CD4-positive, alpha-beta T cell treated with Interleukin-17A for 4 hours (primary cell): Measurements from ENCODE around the gene PRKCQ.
A peak's percentile ranks its signal among the peaks of the same experiment; 100 is the strongest.

Source experiments
- DNase-seq: peaks from one replicate; pipeline ENCODE4 v3.0.0-alpha.2; 2020; ENCODE audit warnings: mixed read lengths

PRKCQ gene

DNA sequence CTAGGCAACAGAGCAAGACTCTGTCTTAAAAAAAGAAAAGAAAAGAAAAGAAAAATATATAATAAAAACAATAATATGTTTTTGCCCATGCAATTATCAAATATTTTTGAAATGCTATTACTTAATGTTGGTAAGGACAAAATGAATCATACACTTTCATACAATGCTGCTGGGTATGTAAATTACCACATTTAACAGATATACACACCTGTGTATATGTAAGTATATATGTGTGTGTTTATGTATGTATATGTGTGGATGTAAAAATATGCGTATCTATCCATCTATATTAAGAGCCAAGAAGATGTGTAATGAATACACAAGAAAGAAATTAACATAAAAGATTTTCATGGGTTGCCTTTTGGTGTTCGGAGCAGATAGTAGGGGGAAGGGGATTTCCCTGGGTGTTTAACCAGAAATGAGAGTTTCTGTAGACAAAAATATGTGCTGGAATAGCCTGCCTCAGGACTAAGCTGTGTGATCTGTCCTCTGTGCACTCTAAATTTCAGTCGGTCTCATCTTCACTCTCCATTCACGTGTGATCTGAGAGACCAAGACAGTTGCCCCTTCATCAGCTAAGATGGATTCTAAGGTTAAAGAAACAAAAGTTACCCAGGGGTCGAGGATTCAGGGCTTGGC lies 61.2 kb downstream of the PRKCQ start:
- DNase-seq: no peak

DNA sequence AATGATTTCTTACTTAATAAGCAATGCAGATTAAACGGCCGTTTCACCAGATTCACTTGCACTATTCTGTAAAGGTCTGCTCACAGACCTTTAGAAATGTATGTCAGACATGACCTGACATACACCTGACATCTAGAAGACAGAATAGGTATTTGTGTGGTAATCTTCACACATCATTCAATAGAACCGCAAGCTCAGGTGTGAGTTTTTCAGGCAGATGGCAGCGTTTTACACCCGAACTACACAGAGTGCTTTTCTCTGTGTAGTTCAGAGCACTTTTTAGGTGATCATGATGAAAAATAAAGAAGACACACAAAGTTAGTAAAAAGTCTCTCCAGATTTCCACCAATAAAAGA lies 63.2 kb downstream of the PRKCQ start:
- DNase-seq: peak; percentile 39

DNA sequence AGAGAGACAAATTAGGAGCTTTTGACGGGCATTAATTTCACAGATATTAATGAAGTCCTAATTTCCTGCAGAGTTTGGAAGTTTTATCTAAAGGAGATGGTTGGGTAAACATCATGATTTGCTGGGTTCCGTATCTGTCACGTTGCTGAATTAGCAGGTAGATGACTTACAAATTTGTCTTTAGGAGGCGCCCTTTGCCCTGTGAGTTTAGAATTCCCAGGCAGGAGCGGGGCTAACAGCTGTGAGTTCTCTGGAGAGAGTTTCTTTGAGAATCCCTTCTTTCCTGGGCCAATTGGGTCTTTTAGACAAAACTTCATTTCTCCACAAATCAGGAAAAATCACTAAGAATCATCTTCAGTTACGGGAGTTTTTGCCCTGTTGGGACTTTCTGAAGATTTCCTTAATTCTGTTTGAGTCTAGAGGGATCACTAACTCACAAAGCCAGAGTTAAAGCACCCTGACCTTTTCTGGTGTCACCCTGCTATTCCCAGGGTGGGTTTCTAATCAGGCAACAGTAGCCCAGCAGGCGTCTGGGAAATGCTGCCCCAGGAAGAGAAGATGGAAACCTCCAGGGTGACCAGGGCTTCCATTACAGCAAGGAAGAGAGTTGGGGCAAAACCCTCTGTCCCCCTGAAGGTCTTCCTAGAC lies 63.7 kb downstream of the PRKCQ start:
- DNase-seq: peak; percentile 31

DNA sequence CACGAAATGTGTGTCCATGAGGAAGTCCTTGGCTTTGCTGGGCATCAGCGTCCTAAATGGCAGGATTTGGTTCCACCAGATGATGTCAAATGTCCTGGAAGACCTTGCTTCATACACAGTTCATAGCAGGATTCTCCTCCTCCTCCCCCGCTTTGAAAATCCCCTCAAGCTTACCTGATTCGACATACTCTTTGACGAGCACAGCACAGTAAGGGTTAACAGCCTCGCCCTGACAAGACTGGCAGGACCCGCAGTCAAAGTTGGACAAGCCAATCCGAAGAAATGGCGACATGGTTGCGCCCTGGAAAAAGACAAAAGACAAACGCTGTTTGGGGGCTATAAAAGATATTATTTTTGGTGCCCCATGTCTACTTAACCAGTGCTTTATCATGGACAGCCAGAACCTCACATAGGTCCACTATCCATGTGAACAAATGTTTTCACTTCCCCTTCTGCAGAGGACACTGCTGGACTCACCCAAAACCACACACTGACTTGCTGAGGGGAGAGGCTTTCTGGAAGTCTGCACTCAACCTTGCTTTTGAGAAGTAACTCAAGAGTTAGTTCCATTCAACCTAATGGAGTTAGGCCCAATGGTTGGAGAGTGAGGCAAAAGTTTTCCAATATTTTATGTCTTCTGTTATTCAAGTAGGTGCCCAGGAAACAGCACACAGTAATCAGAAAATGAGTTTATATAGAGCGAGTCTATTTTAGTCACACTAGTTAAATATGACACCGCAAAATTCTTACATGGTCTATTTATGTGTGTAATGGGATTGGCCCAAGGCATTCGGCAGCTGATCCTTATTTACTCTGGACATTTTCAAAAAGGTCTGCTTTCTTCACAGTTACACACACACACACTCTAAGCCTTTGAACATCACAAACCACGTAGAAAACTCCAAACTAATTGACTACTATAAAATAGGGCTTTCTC lies 65.0 kb downstream of the PRKCQ start:
- DNase-seq: no peak

DNA sequence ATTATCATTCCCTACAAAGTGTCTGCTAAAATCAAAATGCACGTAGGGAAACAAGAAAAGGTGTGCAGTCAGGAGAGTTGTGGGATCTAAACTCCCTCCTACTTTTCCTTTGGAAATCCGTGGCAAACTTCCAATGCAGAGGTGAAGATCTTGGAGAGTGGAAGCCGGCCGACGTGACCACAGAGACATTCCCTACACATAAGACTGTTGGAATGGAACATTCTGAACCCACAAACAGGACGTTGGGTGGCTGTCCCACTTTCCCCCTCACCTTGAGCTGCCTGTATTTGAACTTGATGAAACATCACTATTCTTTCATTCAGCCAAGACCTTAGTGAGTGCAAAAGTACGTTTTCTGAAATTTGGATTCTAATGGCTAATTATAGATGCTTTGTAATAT lies 65.9 kb downstream of the PRKCQ start:
- DNase-seq: no peak

DNA sequence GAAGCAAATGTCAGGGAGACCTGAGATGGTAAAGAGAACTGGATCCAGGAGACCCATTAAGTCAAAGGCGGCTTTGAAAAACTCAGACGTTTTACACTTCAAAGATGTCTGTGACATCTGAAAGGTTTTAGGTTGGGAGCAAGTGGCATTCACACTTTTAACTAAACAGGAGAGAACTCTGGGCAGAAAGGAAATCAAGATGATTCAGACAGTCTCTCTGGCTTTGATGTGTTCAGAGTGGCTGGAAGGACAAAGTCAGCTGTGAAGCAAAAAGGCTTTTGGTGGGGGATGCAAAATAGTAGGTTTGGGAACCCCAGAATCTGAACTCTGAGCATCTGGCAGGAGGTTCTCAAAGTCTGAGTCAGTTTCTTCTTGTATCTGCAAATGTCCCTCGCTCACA lies 66.6 kb downstream of the PRKCQ start:
- DNase-seq: peak; percentile 63

DNA sequence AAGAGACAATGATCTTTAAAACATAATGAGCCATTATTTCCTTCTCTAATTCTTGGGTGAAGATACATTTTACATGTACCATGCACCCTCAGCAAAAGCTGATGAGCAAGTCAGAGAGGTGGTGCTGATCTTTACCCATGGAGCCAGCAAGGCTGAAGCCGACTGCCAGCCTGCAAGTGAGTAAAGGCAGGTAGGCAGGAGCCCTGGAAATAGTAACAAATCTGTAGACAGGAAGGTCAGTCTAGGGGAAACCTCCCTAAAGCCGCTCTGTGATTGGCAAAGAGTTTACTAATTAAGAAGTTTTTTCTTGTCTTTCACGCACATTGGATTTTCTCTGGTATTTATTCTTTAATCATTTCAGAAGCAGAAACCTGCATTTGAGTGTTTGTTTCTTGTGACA lies 67.9 kb downstream of the PRKCQ start:
- DNase-seq: no peak

DNA sequence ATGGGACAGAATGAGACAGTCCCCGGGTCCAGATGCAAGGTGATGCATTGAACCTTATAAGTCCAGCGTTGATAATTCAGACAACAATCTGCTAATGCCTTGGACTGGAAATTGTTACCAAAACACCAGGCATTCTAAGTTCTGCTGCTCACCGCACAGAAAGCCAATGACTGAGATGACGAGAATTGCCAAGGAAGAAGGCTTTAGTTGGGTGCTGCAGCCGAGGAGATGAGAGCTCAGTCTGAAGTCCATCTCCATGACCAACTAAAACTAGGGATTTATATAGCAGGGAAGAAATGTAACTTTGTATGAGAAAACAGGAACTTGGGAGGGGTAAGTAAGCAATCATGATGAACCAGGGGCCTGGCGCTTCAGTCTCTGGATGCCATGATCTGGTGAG lies 68.7 kb downstream of the PRKCQ start:
- no peak for DNase-seq

DNA sequence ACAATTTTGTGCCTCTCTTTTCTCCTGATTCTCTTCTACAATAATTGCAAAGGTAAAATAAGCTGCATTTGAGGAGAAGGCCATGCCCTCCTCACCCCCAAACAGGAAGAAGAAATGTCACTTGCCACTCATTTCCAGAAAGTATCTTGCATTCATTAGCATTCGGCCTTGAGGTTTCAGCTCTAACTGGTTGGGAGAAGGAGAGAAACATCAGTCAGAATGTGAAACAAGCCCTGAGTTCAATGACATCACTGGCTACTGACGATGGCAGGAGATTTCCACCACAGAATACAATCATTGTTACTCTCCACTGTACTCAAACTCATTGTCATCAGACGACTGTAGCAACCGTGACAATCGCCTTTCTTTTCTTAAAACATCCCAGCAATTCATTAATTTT lies 72.8 kb downstream of the PRKCQ start:
- DNase-seq: no peak

DNA sequence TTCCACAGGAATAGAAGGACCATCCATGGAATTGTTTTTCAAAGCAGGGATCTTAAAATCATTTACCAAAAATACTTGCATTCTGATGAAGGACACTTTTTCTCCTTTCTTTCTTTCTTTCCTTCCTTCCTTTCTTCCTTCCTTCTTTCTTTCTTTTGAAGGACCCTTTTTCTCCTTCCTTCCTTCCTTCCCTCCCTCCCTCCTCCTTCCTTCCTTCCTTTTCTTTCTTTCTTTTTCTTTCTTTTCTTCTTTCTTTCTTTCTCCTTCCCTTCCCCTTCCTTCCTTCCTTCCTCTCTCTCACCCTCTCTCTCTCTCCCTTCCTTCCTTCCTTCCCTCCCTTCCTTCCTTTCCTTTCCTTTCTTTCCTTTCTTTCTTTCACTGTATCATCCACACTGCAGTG lies 74.8 kb downstream of the PRKCQ start:
- DNase-seq: no peak

DNA sequence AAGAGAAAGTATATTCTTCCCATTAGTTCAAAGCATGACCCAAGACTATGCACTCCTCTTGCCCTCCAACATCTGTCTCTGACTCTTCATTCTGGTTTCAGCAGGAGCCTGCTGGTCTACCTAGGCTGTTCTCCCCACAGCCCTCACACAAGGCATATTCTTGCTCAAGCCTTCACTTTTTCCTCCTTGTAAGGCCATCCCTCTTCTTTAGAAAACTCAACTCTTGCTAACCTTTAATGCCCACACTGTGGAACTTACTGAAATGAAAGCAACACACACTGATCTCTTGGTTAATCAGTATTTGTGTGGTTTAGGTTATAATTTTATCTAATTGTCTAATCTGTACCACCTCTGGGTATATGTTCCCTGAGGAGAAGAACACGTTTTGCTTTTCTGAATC lies 75.8 kb downstream of the PRKCQ start:
- DNase-seq: no peak

DNA sequence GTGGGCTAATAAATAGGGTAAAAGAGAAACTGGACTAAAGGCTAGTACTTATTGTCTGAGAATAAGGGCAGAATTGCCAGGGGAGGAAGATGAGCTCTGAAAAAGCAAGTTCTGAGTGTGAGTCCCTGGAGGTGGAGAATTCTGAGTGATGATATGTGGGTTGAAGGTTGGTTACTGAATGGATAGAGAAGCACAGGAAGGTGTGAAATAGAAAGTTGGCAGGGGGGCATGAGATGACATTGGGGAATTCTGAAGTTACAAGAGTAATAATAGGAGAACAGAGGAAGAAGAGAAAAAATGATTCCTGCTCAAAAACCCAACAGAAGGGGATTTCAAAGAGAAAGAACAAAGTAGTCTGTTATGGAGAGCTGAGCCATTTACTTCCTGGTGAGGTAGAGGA lies 76.9 kb downstream of the PRKCQ start:
- DNase-seq: no peak

DNA sequence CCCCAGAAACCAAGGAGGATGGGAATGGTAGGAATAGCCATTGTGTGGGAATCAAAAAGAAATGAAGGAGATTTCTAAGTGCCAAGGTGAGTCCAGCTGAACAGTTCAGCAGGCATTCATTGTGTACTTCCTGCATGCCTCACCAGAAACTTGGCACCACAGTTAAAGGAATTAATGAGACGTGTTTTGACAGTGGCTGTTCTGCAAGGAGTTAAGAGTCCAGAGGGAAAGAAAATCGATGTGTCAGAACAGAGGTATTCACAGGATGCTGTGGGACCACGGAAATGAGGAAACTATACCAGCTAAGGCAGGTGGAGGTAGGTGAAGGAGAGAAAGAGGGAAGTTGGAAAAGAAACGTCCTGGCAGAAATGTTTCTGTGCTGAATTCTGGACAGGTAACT lies 78.1 kb downstream of the PRKCQ start:
- no peak for DNase-seq

DNA sequence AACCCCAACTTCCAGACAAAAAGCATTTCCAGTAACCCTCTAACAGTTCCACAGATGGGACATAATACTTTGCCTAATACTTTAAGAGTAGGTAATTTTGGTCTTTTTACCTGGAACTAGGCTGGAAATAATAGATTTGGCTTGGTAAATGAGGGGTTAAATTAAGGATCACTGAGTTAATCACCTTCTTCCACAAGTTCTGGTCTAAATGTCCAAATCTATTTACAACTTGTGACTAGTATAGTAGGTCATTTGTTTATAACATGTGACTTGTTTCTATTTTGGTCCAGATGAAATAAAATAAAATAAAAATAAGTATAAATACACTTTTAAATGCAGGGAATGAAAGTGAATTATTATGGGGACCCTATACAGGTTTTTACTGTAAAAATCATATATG lies 80.1 kb downstream of the PRKCQ start:
- DNase-seq: no peak

DNA sequence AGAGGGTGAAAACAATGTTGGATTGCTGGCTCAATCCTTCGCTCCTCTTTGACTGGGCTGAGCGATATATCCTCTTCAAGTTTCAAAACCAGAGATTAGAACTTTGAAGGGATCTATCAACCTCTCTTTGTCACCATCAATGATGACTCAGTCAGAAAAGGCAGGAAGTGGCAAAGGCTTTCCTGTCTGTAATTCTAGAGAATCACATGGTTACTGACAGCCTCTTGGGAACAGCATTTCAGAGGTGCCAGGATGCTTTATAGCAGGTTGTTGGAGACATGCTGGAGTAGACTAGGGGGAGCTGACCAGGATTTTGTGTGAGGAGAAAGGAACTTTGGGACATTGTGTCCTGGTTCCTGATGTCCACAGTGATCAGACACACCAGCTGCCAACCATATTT lies 81.3 kb downstream of the PRKCQ start:
- DNase-seq: peak; percentile 58

DNA sequence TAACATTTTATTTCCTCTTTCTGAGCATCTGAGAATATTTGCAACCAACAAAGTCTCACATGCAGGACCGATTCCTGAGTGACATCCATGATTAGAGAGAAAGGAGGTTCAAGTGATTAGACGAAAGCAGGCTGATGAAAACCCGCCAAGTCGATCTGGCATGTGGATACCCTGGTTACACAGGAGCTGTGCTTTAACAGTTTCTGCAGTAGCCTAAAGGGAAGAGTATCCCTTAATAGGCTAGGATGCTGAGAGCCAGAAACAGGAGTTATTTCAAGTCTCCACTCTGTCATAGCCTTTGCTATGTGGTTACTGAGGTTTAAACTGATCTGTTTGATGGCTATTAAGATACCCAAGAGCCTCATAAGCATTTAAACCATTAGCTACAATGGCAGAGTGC lies 82.5 kb downstream of the PRKCQ start:
- no peak for DNase-seq

DNA sequence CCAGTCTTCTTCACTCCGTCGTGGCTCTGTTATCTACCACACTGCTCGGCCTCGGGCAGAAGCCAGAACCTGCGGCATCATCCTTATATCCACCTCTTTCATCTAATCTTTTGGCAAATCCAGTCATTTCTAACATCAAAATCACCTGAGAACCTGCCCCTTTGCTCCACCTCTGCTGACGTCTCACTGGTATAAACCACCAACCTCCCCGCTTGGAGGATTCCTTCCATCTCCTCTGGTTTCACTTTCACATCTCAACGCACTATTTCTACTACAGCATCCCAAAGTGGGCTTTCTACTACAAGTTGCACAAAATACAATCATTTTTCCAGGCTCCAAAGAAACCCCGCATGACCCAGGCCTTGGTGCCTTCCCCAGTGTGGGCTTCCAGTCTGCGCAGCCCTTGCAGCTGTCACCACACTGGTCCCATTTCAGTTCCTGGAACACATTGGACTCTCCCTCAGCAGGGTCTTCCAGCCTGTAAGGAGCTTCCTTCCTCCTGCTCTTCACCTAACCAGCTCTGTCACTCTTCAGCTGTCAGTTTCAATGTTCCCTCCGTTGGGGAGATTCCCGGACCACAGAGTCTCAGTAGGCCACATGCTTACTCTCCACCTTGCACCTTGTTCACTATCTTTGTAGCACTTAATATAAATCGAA lies 85.0 kb downstream of the PRKCQ start:
- DNase-seq: peak; percentile 74

DNA sequence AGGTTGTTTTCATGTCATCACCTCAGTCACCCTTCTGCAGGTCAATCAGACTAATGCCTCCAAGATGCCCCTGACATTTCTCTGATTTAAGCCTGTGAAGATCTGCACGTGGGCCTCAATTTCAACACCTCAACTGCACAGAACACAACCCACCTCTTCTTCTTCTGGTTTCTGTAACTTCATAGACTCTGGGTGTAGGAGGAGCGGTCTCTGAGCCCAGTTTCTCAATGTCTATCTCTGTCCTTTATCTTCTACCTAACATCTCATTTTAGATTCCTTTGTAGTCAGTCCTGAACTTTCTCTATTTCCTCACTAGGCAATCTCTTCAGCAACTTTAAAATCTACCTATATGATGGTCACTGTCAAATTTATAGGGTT lies 85.6 kb downstream of the PRKCQ start:
- DNase-seq: no peak

DNA sequence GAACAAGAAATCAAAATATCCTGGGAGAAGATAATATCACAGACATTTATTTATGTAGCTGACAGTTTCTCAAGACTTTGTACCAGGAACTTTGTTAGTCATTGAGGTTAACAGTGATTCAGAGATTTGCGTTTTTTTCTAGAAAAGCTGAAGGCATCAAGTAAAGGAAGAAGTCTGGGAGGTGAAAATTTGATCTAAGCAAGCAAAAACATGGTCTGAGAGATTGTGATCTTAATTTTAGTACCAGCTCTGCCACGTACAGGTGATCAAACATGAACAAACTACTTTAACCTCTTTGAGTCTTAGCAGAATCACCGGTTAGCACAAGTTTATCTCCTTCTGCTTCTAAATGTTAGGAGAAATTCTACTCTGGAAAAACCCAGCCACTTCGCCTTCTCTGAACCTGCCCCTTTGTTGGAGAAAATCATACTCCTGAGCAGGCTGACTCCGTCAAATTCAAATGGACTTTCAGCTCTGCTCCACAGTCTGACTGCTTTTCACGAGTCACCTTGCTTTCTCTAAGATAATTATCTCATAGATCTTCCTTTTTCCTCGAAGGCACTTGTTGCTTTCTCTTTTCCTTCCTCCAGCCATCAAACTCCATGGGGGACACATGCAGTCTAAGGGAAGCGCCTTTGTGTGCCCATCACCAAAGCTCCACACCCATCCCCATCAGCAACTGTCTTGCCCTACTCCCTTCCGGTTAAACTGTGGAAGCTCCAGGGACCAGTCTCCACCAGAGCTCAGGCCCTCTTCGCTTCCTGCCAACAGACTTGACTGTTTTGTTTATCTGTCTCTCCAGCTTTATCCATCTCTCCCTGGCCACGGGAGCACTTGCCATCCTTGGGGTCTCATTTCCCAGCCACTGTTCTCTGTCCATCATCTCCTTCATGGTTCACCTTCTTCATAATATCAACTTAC lies 86.3 kb downstream of the PRKCQ start:
- no peak for DNase-seq

DNA sequence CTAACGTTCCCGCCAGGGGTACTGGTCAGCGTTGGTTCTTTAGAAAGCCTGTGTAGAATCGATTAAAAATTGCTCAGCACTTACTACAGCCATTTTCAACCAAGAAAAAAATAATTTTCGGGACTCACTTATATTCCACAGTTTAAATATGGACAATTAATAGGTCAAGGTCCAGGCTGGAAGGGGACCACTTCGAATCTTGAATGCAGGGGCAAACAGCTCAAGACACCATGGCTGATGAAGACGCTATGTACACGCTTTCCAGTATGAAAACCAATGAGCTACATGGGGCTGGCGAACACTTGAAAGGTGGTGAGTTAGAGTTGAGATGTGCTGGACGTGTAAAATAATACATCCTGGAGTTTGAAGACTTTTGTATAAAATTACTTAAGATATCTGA lies 87.2 kb downstream of the PRKCQ start:
- no peak for DNase-seq

DNA sequence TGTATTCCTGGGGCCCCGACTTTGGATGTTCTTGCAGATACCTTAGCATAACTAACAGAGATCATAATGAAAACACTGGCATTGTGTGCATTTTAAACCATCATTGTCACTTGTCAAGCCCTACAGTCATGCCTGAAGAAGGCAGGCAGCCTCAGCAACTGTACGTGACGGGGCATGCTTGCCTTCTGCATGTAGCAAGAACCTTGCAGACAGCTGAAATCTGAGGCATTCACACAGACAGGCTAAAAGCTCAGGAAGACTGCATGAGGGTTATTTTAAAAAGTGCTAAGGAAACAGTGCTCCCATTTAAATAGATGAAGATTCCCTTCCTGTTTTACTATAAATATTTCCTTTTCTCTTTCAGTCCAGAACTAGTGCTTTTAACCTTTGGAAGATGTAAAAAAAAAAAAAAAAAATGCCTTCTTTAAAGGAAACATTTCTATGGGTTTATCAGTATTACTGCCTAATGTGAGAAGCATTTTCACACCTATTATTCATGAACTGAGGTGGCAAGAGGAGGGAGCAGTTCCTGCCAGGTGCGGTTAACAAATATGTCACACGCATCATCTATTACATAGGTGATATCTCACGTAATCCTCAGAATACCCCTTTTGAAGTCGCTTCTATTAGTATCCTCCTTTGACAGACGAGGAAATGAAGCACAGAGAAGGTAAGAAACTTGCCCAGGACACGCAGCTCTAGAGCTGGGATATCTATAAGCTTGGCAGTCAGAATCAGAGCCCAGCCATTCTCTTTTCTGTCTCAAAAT lies 88.1 kb downstream of the PRKCQ start:
- DNase-seq: peak; percentile 30

DNA sequence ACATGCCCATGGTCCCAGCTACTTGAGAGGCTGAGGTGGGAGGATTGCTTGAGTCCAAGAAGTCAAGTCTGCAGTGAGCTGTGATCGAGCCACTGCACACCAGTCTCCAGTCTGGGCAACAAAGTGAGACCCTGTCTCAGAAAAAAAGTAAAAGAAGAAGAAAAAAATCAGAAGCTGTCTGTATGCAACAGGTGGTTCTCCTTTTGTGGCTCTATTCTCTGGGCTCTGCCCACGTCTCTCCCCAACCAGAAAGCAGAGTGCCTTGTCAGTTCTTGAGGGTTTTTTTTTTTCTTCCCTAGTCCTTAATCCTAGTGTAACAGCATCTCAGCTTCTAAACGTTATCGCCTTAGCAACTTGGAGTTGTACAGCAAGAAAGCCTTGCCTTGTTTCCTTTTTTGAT lies 89.5 kb downstream of the PRKCQ start:
- no peak for DNase-seq
